ENCODE data around the gene TIGD3.

The TIGD3 gene

GRCh38 chr11:65362320-65362931, 7.9 kb downstream of the TIGD3 start:
- in situ Hi-C loops (cut with HindIII; ENCODE audit: low sequenced_read_pairs), result no loop called here

- in situ Hi-C loops (cut with HindIII; ENCODE audit: low sequenced_read_pairs), result no loop called here
These were observed 8.4 kb downstream of the TIGD3 start for GRCh38 chr11:65362966-65363365.

GRCh38 chr11:65363770-65364169, 9.2 kb downstream of the TIGD3 start:
- in situ Hi-C loops (cut with HindIII; ENCODE audit: low sequenced_read_pairs), result no loop called here

GRCh38 chr11:65366340-65366773, 11.8 kb downstream of the TIGD3 start:
- in situ Hi-C loops (cut with HindIII; ENCODE audit: low sequenced_read_pairs), result no loop called here

- in situ Hi-C loops (cut with HindIII; ENCODE audit: low sequenced_read_pairs), result no loop called here
These were observed 16.1 kb downstream of the TIGD3 start for GRCh38 chr11:65370659-65371049.

- in situ Hi-C loops (cut with HindIII; ENCODE audit: low sequenced_read_pairs), result no loop called here
These were observed 19.5 kb downstream of the TIGD3 start for GRCh38 chr11:65373839-65374580.

GRCh38 chr11:65375012-65375411, 20.5 kb downstream of the TIGD3 start:
- in situ Hi-C loops (cut with HindIII; ENCODE audit: low sequenced_read_pairs), result no loop called here

GRCh38 chr11:65376138-65376713, 21.7 kb downstream of the TIGD3 start:
- in situ Hi-C loops (cut with HindIII; ENCODE audit: low sequenced_read_pairs), result no loop called here

- in situ Hi-C loops (cut with HindIII; ENCODE audit: low sequenced_read_pairs), result no loop called here
These were observed 22.5 kb downstream of the TIGD3 start for GRCh38 chr11:65377036-65377435.

- in situ Hi-C loops (cut with HindIII; ENCODE audit: low sequenced_read_pairs), result no loop called here
These were observed 23.2 kb downstream of the TIGD3 start for GRCh38 chr11:65377777-65378176.

- in situ Hi-C loops (cut with HindIII; ENCODE audit: low sequenced_read_pairs), result no loop called here
These were observed 23.8 kb downstream of the TIGD3 start for GRCh38 chr11:65378208-65378927.

- in situ Hi-C loops (cut with HindIII; ENCODE audit: low sequenced_read_pairs), result no loop called here
These were observed 24.5 kb downstream of the TIGD3 start for GRCh38 chr11:65378928-65379638.

GRCh38 chr11:65379698-65380459, 25.3 kb downstream of the TIGD3 start:
- in situ Hi-C loops (cut with HindIII; ENCODE audit: low sequenced_read_pairs), result no loop called here

GRCh38 chr11:65380460-65381119, 26.0 kb downstream of the TIGD3 start:
- in situ Hi-C loops (cut with HindIII; ENCODE audit: low sequenced_read_pairs), result no loop called here

- in situ Hi-C loops (cut with HindIII; ENCODE audit: low sequenced_read_pairs), result no loop called here
These were observed 27.1 kb downstream of the TIGD3 start for GRCh38 chr11:65381716-65382032.

- in situ Hi-C loops (cut with HindIII; ENCODE audit: low sequenced_read_pairs), result no loop called here
These were observed 27.7 kb downstream of the TIGD3 start, which contains the start of gene SLC25A45 for GRCh38 chr11:65382033-65382803. Gene SLC25A45 (minus strand): TSS chr11:65382646. CDS start chr11:65381951, 695 bp downstream.

- in situ Hi-C loops (cut with HindIII; ENCODE audit: low sequenced_read_pairs), result no loop called here
These were observed 28.3 kb downstream of the TIGD3 start for GRCh38 chr11:65382804-65383368.

GRCh38 chr11:65383778-65384177, 29.2 kb downstream of the TIGD3 start:
- in situ Hi-C loops (cut with HindIII; ENCODE audit: low sequenced_read_pairs), result no loop called here
